ENCODE measurements around the gene STK36.

- TF ChIP-seq ZNF317 (CRISPR knock-in tag; IDR thresholded peaks at IDR 0.05; ENCODE audit: borderline replicate concordance, low read depth) (no peak), CTCF (IDR thresholded peaks at IDR 0.05) (no peak), FOXK1 (CRISPR knock-in tag; IDR thresholded peaks at IDR 0.05) (no peak), CREB1 (CRISPR knock-in tag; IDR thresholded peaks at IDR 0.05) (no peak), IRF2 (CRISPR knock-in tag; IDR thresholded peaks at IDR 0.05; ENCODE audit: borderline replicate concordance, low read depth) (no peak), NFE2L1 (CRISPR knock-in tag; IDR thresholded peaks at IDR 0.05) (no peak), STAT6 (CRISPR knock-in tag; conservative IDR thresholded peaks at IDR 0.05; ENCODE audit: low read depth) (no peak), NR3C1 (CRISPR knock-in tag; conservative IDR thresholded peaks at IDR 0.05; ENCODE audit: low read depth) (no peak), ZNF121 (CRISPR knock-in tag; IDR thresholded peaks at IDR 0.05) (no peak)
- TF ChIP-seq, protein P1, sequence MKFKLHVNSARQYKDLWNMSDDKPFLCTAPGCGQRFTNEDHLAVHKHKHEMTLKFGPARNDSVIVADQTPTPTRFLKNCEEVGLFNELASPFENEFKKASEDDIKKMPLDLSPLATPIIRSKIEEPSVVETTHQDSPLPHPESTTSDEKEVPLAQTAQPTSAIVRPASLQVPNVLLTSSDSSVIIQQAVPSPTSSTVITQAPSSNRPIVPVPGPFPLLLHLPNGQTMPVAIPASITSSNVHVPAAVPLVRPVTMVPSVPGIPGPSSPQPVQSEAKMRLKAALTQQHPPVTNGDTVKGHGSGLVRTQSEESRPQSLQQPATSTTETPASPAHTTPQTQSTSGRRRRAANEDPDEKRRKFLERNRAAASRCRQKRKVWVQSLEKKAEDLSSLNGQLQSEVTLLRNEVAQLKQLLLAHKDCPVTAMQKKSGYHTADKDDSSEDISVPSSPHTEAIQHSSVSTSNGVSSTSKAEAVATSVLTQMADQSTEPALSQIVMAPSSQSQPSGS (CRISPR knock-in tag; IDR thresholded peaks at IDR 0.05; ENCODE audit: borderline replicate concordance, low read depth) = no peak
- TF ChIP-seq, protein P2, sequence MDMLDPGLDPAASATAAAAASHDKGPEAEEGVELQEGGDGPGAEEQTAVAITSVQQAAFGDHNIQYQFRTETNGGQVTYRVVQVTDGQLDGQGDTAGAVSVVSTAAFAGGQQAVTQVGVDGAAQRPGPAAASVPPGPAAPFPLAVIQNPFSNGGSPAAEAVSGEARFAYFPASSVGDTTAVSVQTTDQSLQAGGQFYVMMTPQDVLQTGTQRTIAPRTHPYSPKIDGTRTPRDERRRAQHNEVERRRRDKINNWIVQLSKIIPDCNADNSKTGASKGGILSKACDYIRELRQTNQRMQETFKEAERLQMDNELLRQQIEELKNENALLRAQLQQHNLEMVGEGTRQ (CRISPR knock-in tag; IDR thresholded peaks at IDR 0.05) = no peak
- TF ChIP-seq, protein P3, sequence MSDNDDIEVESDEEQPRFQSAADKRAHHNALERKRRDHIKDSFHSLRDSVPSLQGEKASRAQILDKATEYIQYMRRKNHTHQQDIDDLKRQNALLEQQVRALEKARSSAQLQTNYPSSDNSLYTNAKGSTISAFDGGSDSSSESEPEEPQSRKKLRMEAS (CRISPR knock-in tag; IDR thresholded peaks at IDR 0.05) = no peak
These were observed 711 bp upstream of the STK36 start for GRCh38 chr2:218671097-218671653.

Data from WTC11 (cell line).